ENCODE measurements around the gene GCN1.

DNA sequence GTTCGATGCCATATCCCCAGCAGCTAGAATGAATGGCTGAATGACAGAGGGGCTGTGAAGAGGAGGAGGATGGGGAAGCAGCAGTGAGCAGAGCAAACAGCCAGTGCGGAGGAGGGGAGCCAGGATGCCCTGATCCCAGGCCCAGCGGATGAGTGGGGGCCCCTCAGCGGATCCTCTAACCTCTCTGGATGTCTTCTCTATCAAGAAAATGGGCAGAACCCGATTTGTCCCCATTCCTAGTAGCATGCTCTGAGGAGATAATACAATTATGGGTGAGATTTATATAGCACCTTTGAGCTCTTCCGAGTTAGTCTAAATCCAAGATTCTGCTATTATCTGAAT, 36.4 kb upstream of the GCN1 start:
- TF ChIP-seq, protein P1, sequence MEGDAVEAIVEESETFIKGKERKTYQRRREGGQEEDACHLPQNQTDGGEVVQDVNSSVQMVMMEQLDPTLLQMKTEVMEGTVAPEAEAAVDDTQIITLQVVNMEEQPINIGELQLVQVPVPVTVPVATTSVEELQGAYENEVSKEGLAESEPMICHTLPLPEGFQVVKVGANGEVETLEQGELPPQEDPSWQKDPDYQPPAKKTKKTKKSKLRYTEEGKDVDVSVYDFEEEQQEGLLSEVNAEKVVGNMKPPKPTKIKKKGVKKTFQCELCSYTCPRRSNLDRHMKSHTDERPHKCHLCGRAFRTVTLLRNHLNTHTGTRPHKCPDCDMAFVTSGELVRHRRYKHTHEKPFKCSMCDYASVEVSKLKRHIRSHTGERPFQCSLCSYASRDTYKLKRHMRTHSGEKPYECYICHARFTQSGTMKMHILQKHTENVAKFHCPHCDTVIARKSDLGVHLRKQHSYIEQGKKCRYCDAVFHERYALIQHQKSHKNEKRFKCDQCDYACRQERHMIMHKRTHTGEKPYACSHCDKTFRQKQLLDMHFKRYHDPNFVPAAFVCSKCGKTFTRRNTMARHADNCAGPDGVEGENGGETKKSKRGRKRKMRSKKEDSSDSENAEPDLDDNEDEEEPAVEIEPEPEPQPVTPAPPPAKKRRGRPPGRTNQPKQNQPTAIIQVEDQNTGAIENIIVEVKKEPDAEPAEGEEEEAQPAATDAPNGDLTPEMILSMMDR (IDR thresholded peaks at IDR 0.05), result no peak
- no peak for TF ChIP-seq POLR2AphosphoS5 (IDR thresholded peaks at IDR 0.05)
